Activated CD4-positive, alpha-beta T cell treated with anti-CD3 and anti-CD28 coated beads for 1 hour (primary cell): ENCODE results near the gene BUD13.
"Not testable (repeated sequence)": the region's sequence is repeated elsewhere in the genome, so short reads cannot be mapped to it uniquely, and the experiment has no call there.

ENCODE experiments used
- DNase-seq: peaks from one replicate; pipeline ENCODE4 v3.0.0-alpha.2; 2020

The BUD13 gene, protein sequence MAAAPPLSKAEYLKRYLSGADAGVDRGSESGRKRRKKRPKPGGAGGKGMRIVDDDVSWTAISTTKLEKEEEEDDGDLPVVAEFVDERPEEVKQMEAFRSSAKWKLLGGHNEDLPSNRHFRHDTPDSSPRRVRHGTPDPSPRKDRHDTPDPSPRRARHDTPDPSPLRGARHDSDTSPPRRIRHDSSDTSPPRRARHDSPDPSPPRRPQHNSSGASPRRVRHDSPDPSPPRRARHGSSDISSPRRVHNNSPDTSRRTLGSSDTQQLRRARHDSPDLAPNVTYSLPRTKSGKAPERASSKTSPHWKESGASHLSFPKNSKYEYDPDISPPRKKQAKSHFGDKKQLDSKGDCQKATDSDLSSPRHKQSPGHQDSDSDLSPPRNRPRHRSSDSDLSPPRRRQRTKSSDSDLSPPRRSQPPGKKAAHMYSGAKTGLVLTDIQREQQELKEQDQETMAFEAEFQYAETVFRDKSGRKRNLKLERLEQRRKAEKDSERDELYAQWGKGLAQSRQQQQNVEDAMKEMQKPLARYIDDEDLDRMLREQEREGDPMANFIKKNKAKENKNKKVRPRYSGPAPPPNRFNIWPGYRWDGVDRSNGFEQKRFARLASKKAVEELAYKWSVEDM

DNA sequence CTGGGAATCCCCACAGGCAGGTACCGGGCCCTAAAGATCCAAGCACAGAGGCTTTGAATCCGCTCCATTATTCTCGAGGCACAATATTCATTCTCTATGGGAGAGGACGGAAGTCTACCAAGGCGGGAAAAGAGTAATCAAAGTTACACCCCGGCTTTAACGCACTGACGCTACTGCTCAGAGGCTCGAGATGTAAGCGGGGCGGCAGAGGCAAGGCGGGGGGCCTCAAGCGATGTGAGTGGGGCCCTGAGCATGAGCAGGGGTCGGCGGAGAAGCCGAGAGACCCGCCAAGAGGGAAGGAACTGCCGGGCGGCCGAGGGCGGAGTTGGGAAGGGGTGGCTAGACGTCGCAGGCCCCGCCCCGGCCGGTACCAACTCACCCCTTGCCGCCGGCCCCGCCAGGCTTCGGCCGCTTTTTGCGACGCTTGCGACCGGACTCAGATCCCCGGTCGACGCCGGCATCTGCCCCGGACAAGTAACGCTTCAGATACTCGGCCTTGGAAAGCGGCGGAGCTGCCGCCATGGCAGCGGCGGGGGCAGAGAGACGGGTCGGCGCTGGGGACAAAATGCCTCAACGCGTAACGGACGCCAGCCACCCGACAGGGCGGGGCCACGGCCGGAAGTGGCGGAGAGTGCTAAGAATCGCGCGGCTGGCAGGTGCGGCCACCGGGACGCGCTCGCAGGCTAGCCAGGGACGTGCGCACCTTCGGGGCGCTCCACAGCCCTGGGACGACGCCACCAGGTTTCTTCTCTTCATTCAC, at the start of gene BUD13:
Gene BUD13, minus strand, starts transcription at position 545 of the 760 bp plus-strand sequence. Its CDS starts 23 bp downstream, at position 522.
- DNase-seq: peak; percentile 87

DNA sequence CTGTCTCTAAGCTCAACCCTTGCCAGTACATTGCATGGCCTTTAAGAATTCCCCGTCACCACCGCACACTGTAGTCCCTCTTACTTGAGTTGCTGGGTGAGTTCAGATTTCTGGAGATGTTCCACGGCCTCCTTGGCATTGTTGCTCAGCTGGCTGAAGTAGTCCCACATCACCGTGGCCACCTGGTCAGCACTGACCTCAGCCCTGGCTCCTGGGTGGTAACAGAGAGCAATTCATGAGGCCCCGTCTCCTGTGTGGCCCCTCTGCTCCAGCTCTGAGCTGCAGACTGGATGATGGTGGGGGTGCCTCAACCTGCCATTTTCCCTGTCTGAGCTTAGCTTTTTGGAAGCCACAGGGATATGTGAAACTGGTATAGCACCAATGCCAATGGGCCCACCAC, 49.8 kb upstream of the BUD13 start:
- no peak for DNase-seq

DNA sequence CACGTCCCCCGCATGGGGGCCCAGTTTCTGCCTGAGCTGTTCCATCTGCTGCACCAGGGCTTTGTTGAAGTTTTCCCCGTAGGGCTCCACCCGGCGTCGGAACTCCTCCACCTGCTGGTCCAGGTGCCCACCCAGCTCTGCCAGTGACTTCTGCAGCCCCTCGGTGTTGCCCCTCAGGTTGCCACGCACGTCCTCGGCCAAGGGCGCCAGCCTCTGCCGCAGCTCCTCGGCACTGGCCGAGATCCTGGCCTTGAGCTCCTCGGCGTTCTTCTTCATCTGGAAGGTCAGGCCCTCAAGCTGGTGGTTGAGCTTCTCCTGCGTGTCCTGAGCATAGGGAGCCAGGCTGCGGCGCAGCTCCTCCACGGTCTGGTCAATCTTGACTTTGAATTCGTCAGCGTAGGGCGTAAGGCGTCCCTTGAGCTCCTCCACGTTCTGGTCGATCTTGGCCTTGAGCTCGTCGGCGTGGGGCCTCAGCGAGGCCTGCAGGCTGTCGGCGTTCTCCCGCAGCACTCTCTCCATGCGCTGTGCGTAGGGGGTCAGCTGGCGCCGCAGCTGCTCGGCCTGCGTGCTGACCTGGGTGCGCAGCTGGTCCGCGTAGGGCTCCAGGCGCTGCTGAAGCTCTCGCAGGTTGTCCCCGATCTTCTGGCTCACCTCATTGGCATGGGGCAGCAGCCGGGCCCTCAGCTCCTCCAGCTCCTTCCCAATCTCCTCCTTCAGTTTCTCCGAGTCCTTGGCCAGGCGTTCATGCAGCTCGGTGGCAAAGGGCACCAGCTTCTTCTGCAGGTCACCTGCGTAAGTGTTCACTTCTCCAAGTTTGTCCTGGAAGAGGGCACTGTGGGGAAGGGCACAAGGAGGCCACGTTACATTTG, 48.5 kb upstream of the BUD13 start:
- DNase-seq: no peak

DNA sequence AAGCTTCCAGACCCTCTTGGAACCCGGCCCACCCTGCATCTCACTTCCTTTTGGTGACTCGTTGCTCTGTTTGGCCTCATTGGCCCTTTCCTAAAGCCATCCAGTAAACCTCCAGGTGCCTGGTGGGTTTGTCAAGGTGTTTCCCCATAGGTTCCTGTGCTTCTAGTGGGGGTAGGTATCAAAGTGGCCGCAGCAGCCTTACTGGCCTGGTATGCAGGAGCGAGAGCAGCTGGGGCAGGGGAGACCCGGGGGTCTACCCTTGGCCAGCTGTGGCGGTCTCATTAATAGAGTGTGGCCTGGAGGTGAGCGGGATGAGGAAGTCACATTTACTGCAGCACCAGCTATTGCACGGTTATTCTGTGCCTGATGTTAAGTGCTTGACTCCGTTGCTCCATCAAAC, 46.3 kb upstream of the BUD13 start:
- no peak for DNase-seq

DNA sequence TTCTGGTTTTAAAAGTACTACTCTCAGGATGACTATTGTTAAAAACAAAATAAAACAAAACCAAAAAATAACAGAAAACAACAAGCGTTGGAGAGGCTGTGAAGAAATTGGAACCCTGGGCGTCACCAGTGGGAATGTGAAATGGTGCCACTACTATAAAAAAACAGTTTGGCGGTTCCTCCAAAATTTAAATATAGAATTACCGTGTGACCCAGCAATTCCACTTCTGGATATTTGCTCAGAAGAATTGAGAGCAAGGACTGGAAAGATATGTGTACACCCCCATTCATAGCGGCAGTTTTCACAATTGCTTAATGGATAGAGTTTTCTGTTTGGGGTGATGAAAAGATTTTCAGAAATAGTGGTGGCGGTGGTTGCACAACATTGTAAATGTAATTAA, 41.7 kb upstream of the BUD13 start:
- no peak for DNase-seq

DNA sequence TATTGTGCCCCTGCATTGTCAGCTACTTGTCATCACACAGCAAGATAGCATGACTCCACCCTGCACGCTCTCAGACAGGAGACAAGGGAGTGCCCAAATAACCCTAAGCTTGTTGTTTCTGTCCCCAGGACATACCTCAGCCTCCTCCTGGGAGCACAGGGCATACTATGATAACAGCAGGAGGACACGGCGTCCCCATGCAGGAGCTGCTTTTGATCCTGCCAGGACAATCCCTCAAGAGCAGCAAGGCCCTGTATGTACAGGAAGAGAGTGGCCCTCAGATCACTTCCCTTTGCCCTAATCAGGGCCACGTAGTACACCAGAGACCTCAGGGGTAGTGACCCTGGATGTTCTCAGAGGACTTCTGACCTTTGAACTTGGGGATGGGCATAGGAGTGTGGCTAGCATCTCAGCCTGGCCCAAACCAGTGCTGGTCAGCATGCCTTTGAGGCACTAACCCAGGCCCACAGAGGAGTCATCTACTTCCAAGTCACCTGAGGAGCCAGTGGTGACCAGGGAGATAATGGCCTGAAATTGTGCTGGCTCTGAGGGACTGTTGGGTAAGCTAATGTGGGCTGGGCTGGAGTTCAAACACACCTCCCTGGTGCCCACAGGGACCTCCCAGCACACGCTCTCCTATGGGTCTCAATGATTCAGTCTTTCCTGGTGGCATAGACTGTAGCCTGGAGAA, 41.1 kb upstream of the BUD13 start:
- no peak for DNase-seq

DNA sequence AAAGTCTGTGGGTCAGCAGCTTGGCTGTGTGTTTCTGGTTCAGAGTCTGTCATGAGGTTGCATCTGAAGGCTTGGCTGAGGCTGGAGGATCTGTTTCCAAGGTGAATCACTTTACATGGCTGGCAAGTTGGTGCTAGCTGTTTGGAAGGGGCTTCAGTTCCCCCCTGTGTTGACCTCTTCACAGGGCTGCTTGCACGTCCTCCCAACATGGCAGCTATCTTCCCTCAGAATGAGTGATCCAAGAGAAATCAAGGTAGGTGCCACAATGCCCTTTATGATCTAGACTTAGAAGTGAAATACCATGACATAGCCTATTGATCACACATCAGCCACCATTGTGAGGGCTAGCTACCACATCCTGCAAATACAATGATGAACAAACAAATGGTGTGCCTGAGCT, 40.4 kb upstream of the BUD13 start:
- no peak for DNase-seq

DNA sequence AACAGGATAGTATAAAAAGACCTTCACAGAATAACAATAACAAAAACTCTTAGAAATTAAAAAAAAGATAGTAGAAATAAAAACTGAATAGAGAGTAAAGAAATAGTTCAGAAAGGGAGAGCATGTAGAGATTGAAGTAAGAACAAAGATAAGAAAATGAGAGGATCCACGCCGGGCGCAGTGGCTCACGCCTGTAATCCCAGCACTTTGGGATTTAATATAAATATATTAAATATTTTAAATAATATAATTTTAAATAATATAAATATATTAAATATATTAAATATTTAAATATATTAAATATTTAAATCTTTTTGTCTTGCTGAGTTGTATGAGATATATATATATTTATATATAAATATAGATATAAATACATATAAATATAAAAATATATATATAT, 39.3 kb upstream of the BUD13 start:
- DNase-seq: no peak

DNA sequence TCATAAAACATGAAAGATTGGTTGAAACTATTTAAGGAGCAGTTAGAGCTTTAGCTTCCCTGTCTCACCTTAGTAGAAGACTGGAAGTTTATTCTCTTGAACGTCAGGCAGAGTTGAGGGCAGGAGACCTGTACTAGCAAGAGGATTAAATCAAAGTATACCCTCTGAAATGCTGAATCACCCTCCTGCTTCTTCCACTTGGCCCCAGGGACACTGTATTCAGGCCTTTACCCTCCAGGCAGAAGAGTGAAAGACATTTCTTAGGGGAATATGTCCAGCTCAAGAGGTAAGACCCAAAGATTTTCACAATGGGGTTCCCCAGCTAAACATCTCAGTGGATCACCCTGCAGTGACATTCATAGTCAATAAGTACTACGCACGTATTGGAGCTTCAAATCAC, 38.4 kb upstream of the BUD13 start:
- no peak for DNase-seq

DNA sequence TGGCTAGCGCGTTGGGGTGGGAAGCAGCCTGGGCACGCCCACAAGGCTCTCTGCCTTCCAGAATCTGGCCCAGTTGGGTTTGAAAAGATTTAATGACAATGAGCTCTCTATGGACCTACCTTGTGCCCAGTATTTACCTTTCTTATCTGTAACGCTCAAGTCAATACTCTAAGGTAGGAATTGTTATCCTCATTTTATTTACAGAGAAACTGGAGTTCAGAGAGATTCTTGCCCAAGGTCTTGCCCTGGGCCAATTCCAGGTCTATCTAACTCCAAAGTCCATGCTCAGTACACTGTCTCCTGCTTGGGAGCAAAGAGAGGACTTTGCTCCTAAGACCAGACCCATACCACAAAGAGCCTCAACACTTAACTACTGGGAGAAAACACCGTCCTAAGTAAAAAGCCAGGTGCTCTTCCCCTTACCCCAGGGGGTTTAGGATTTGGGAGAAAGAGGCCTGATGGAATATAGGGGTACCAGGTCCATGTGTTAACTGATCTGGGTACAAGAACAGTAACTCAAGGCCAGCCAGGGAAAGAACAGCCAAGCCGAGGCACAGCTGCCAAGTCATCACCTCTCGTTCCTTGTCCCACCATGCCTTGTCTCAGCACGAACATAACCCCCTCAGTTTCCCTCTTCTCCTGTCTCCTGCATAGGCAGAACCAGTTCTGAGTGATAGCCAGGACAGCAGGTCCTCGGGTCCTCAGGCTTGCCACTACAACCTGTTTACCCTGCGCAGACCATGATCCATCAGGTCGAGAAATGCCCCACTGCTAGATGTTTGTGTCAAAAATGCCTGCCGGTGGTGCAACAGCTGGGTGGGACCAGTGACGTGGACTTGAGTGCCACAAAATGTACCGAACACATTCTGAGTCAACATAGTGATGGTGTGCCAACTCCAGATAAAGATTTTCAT, 35.7 kb upstream of the BUD13 start:
- no peak for DNase-seq

DNA sequence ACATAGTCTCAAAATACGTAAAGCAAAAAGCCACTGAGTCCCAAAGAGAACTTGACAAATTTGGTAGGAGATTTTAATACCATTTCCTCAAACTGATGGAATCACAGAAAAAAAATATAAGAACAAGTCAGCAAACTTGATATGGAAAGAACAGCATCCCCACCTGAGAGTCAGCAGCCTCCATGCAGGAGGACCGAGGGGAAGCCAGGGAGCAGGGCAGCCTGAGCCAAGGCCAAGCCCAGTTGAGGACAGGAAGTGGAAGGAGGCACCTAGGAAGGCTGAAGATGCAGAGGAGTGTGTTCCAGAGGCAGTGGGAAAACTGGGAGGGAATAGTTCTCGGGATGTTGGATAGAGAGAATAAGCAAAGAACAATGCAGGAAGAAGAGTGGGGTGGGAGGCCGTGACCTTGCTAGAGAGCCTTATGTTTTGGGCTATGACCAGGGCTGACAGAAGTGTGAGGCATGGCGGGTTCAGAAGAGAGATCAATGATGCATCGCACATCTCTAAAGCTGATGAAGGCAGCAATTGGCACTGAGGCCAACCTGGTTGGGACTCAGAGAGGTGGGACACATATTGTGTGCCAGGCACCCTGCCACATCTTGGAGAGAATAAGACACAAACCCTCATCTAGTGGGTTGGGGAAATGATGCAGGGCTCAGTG, 34.9 kb upstream of the BUD13 start:
- DNase-seq: no peak

DNA sequence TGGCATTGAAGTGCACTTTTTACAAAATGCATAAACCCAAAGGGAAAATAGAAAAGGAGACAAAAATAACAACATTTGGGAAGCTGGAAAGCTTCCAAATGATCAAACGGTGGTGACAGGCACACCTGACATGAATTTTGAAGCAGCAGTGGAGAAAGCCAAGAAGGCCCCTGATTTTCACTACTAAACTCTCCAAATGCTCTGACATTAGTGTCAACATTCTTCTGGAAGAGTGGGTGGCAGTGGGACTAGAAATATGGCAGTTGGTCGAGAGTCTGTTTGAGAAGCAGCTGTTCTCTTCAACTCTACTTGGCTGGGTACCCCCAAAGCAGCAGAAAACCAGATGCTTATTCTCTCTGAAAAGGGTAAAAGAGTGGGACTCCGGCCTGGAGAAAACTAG, 31.2 kb upstream of the BUD13 start:
- no peak for DNase-seq

DNA sequence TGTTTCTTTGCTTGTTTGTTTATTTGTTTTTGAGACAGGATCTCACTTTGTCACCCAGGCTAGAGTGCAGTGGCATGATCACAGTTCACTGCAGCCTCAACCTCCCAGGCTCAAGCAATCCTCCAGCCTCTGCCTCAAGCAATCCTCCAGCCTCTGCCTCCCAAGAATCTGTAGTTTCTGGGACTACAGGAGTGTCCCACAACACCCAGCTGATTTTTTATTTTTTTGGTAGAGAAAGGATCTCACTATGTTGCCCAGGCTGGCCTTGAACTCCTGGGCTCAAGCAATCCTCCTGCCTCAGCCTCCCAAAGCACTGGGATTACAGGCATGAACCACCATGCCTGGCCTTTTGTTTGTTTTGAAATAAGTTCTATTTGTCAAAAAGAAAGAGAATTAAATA, 28.9 kb upstream of the BUD13 start:
- DNase-seq: not testable (repeated sequence)

DNA sequence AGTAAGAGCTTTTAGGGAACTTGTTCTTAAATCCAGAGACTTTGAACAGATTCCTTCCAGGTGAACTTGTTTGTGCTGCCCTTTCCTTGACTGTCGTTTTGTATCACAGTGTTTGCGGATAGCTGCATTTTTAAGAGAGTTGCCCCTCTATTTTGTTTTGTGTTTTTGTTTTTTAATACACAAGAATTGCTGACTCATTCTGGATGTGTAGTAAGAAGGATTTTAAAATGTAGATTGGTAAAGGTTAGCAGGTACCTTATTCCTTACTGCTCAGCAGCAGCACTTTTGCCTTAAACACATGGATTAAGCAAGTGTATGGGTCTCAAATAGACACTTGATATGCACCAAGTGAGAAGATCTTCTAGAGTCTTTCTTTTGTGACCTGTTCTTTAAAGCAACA, 27.8 kb upstream of the BUD13 start:
- DNase-seq: no peak

DNA sequence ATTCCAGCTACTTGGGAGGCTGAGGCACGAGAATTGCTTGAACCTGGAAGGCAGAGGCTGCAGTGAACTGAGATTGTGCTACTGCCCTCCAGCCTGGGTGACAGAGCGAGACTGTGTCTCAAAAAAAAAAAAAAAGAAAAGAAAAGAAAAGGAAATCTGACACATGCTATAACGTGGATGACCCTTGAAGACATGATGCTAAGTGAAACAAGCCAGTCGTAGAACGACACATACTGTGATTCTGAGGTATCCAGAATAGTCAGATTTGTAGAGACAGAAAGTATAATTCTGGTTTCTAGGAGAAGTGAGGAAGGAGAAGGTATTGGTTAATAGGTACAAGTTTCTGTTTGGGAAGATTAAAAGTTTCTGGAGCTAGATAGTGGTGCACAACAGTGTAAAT, 25.6 kb upstream of the BUD13 start:
- DNase-seq: no peak

DNA sequence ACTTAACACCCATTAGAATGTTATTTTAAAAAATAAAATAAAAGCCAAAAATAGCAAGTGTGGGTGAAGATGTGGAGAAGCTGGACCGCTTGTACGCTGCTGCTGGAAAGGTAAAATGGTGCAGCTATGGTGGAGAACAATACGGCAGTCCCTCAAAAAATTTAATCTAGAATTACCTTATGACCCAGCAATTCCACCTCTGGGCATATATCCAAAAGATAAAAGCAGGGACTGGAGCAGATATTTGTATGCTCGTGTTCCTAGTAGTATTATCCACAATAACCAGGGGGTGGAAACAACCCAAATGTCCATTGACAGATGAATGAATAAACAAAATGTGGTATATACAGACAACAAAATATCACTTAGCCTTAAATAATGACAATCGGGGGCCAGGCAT, 25.0 kb upstream of the BUD13 start:
- no peak for DNase-seq

DNA sequence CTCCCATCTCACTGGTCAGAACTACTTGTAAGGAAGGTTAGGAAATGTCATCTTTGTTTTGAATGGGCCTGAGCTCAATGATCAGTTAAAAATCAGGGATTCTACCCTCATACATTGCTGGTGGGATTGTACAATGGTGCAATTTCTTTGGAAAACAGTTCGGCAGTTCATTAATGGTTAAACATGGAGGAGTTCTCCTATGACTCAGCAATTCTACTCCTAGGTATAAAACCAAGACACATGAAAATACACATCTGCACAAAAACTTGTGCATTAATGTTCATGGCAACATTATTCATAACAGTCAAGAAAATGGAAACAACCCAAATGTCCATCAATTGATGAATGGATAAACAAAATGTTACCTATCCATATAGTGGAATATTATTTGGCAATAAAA, 23.8 kb upstream of the BUD13 start:
- no peak for DNase-seq

DNA sequence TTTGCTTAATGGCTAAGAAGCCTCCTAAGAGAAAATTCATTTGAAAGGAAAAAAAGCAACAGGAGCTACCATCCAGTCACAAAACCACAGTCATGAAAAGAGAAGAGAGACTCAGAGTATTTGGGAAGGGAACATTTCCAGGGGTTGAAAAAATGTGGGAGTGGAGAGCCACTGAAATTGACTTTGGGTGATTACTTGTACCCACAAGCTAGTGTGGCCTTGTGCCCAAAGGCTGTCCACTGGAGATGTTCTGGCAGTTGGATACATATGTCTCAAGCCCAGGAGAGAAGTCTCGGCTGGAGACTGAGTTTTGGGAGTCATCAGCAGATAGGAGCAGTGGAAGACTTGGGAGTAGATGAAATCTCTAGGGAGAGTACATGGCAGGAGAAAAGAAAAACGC, 22.1 kb upstream of the BUD13 start:
- no peak for DNase-seq

DNA sequence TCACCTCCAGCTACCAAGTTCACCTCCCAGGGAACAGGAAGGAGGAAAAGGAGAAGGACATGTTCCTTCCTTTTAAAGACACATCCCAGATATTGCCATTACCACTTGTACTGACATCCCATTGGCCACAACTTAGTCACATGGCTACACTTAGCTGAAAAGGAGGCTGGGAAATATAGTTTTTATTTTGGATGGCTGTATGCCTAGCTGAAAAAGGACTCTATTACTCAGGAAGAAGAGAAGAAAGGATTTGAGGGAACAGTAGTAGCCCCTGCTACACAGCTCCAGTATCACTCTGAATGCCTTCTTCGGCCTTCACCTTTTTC, 20.9 kb upstream of the BUD13 start:
- DNase-seq: no peak

DNA sequence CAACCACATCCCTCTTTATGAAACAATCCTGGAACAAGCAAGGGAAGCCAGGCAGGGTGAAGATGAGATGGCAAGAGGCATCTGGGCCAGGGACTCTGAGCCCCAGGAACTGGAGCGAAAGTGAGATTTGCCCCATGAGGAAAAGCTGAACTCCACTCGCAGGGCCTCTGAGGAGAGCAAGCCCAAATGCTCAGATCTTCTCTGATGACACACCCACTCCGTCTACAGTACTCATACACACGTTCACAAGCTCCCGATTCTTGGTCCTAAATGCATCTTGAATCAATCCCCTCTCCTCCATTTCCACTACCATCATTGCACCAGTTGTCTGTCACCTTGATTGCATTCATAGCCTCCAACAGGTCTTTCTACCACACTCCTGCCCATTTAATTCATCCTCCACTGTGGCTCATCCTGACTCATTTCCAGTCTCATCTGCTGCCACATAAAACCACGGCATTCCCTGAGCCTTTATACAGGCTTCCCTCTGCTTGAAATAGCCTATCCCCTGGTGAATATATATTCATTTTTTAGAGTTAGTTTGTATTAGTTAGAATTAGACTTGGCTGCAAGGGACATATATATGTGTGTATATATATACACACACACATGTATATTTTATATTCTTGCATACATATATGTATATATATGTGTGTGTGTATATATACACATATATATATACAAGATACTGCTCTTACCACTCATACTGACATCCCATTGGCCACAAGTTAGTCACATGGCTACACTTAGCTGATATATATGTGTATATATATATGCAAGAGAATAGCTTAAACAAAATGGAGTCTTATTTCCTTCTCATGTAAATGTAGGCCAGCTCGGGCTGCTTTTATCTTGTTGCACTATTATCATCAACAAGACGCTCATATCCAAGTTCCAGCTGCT, 20.3 kb upstream of the BUD13 start:
- DNase-seq: no peak
